HS-5 (cell line): ENCODE data around the gene NT5DC4.

Source experiments
- DNase-seq: peaks from one replicate; pipeline ENCODE4 v3.0.0-alpha.2; 2012; ENCODE audit warnings: low read depth

The NT5DC4 gene

GRCh38 chr2:112754564-112754963, 33.7 kb downstream of the NT5DC4 start:
- DNase-seq, result no peak

DNA sequence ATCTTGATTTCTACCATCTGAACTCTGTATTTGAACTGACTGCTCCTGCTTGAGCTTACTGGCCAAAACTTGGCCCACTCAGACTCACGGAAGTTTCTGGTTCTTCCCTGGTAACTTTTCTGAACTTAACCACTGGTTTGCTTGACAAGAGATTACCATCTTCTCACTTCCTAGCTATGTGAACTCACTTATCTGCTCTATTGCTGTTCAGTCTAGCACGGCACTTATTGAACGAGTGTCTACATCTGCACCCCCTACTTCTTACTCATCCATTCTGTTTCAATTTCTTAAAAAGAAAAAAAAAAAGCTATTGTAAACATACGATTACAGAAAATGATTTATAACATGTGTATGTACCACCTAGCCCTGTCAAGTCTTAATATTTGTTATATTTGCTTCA, 34.6 kb downstream of the NT5DC4 start:
- no peak for DNase-seq

DNA sequence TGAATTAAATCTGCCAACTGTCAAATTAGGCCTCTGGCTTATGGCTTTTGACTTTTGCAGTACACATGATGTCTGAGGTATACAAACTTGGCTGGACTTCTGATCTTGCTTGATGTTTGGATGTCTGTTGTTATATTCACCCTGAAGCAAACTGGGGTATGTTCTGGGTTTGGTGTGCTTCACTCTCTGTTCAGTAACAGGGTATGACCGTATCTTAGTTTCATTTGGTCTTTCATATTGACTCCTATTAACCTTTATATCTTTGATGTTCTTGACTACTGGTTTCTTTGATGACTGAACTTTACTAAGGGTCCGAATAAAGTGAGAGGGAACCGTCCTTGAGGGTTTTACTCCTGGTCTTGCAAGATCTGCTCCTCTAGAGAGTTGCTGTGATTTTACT, 35.4 kb downstream of the NT5DC4 start:
- no peak for DNase-seq

DNA sequence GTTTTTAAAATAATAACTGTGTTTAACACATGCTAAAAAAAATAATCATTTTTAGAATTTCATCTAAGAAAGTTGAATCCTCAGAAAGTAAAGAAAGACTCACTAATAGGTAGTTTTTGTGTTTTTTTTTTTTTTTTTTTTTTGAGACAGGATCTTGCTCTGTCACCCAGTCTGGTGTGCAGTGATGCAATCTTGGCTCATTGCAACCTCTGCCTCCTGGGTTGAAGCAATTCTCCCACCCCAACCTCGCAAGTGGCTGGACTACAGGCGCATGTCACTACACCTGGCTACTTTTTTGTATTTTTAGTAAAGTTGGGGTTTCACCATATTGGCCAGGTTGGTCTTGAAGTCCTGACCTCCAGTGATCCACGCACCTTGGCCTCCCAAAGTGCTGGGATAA, 36.4 kb downstream of the NT5DC4 start:
- no peak for DNase-seq

DNA sequence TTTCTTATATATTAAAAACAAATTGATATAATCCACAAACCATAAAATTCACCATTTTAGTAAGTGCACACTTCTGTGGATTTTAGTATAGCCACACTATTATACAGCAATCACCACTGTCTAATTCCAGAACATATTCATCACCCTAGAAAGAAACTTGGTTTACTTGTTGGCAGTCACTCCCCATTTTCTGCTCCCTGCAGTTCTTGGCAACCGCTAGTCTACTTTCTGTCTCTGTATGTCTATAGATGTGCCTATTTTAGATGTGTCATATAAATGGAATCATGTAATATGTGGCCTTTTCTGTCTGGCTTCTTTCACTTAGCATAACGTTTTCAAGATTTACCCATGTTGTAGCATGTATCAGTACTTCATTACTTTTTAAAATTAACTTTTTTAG, 37.9 kb downstream of the NT5DC4 start:
- DNase-seq, result no peak

- DNase-seq, result no peak
Observed at GRCh38 chr2:112760149-112760548, 39.3 kb downstream of the NT5DC4 start.

- no peak for DNase-seq
Observed at GRCh38 chr2:112762276-112762675, 41.5 kb downstream of the NT5DC4 start.

DNA sequence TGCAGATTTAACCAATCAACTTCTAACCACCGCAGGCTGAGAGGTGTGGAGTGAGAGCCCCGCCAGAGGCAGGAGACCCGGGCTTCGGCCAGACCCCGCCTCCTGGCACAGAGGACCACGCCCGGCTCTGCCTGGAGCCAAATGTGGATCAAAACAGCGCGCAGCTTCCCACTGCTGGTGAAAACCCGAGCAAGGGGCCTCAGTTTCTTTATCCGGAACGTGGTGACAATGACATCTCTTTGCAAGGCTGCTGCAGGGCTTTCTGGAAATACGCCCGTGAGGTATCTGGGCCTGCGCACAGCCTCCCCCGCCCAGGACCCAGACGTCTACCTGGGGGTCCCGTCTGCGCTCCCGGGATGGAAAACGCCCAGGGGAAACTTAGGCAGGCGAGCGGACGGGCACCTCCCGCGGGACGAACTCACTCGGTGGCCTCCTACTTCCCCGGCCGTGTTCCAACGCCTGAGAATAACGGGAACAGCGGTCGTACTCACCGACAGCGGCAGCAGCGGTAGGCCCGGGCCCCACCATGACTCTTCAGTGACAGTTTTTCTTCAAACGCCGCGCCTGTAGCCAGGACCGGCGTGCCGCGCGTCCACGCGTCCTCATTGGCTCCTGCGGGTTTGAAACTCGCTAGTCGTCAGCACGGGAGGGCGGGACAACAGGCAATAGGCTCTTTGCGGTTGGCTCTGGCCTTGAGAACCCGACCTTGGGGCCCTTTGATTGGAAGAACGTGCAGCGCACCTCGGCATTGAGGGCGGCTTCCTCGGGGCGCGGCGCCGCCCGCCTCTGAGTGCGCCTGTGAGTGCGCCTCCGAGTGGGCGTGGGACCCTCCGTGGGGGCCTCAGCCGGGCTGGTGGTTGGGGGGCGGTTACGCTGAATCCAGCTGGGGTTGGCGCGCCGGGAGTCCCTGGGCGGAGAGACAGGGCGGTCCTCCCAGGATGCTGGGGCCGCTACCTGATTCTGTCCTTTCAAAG, 43.5 kb downstream of the NT5DC4 start, which contains the start of gene CKAP2L:
TSS of gene CKAP2L (minus strand) at position 539 of the 974 bp plus-strand sequence. CDS start at position 528, 11 bp downstream.
- DNase-seq, result peak; percentile 99

DNA sequence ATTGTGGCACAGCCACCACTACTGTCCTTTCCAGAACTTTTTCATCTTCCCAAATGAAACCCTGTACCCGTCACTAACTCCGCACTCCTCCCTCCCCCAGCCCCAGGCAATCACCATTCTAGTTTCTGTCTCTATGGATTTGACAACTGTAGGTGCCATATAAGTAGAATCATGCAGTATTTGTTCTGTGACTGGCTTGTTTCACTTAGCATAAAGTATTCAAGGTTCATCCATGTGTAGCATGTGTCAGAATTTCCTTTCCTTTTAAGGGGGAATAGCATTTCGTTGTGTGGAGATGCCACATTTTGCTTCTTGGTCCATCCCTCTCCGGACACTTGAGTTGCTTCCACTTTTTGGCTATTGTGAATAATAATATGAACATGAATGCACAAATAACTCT, 44.4 kb downstream of the NT5DC4 start:
- DNase-seq, result no peak

- DNase-seq, result no peak
Observed at GRCh38 chr2:112767693-112768330, 47.0 kb downstream of the NT5DC4 start.

GRCh38 chr2:112768432-112768831, 47.6 kb downstream of the NT5DC4 start:
- no peak for DNase-seq

- no peak for DNase-seq
Observed at GRCh38 chr2:112772322-112772721, 51.5 kb downstream of the NT5DC4 start.

- DNase-seq, result no peak
Observed at GRCh38 chr2:112772911-112773475, 52.2 kb downstream of the NT5DC4 start.

DNA sequence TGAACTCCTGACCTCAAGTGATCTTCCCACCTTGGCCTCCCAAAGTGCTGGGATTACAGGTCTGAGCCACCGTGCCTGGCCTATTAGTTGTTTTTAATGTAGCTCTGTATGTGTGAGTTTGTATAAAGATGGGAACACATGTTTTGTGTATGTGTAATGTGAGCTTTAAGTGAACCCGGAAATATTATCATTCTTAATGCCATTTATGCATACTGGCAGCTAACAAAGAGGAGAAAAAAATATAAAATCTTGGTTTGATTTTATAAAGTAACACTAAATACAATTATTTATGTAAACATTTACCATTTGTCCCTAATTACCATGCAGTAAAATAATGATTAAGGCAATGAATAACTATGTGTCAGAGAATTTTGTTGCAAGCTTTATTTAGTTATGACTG, 52.7 kb downstream of the NT5DC4 start:
- DNase-seq, result no peak

DNA sequence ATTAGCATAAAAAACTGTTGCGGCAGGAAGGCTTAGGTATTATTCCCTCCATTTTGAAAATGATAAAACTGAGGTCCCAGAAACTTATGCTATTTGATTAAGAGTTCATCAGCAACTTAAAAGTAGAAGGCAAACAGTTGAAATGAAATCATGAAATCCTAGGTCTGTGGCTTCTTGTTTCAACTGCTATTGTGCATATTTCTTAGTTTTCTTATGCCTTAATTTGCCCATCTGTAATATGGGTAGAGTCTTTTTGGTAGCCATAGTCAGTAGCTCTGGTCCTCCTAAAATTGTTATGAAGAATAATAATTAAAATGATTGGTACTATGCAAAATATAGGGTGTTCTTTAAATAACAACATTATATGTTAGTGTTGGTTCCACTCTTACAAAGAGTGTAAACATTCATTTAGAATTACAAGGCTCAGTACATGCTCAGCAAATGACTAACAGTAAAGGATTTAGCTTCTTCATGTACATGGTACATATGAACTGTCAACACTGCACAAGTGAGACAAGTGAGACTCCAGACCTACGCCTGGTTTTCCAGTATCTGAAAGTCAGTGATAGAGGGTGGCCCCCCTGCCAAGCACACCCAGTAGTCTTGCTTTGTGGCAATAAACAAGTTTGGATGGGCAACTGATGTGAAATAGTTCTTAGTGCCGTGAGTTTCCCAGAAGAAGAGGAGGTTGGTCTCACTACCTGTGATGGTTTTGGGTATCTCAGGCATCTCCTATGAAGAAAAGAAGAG, 53.9 kb downstream of the NT5DC4 start:
- DNase-seq, result no peak

DNA sequence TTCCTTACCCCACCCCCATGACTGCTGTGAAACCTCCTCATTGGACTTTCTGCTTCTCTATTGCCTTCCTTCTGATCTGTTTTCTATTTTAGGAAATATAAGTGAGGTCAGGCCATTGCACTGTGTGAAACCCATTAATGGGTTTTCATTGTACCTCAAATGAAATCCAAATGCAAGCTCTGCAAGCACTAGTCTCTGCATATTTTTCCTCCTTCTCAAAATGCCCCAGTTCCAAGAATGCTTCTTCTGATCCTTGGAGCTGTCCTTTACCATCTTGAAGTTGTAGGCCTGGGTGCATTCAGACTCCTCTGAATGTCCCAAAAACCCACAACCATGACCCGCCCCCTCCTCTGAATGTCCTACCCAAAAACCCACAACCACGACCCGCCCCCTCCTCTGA, 55.3 kb downstream of the NT5DC4 start:
- DNase-seq, result no peak

- no peak for DNase-seq
Observed at GRCh38 chr2:112777036-112777435, 56.2 kb downstream of the NT5DC4 start.

- no peak for DNase-seq
Observed at GRCh38 chr2:112779598-112779997, 58.8 kb downstream of the NT5DC4 start.

DNA sequence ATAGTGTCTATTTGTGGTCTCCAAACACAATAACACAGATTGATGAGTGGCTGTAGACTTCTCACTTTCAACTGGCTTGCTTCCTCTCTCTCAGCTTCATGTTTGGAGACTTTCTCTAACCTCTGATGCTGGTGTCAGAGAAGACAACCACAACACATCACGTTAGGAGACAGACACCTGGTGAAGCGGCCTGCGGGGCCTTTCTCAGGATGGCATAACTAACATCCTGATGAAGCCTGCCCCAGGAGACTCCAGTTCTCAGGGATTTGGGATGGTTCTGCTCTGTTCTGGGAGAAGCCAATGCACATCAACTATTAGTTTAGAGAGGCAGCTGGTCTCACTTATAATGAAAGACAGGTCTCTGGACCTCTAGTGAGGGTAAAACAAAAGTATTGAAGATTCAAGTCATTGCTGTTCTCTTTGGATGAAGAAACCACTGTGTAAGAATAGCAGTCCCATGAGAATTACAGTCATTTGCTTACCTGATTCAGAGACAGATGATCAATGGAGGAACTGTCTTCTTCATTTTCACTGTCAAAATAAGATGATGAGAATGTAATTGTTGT, 61.5 kb downstream of the NT5DC4 start:
- DNase-seq, result no peak

GRCh38 chr2:112783187-112783714, 62.4 kb downstream of the NT5DC4 start:
- DNase-seq, result no peak
